ENCODE results near the gene AAK1.

DNA sequence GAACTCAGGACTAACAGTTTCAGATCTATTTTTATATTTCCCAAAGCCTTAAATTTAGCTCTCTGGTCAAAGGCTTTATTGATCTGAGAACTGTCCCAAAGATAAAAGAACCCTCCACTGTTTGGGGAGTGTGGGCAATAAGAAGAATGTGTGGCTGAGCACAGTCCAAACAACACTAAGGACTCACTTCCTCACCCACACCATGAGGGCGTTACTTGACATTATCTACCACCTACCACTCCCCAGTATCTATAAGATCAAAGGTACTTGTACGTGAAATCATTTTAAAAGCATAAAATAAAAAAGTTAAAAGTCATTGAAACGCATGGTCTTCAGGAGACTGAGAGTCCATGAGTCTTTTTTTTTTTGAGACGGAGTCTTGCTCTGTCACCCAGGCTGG is 151.7 kb downstream of the AAK1 start:
- TF ChIP-seq, protein P1, sequence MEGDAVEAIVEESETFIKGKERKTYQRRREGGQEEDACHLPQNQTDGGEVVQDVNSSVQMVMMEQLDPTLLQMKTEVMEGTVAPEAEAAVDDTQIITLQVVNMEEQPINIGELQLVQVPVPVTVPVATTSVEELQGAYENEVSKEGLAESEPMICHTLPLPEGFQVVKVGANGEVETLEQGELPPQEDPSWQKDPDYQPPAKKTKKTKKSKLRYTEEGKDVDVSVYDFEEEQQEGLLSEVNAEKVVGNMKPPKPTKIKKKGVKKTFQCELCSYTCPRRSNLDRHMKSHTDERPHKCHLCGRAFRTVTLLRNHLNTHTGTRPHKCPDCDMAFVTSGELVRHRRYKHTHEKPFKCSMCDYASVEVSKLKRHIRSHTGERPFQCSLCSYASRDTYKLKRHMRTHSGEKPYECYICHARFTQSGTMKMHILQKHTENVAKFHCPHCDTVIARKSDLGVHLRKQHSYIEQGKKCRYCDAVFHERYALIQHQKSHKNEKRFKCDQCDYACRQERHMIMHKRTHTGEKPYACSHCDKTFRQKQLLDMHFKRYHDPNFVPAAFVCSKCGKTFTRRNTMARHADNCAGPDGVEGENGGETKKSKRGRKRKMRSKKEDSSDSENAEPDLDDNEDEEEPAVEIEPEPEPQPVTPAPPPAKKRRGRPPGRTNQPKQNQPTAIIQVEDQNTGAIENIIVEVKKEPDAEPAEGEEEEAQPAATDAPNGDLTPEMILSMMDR (conservative IDR thresholded peaks at IDR 0.05; ENCODE audit: low read depth, low read length) = no peak
- TF ChIP-seq EZH2 (IDR thresholded peaks at IDR 0.05; ENCODE audit: low read length, unreplicated experiment) = no peak
